Neutrophil (primary cell): ENCODE results near the gene LDB2.

Experiments
- H3K27ac ChIP-seq: fragments of 200-600 bp; sonication (generic); 2 replicates; pipeline ENCODE4 v1.5.1; 2016; ENCODE audit warnings: mild to moderate bottlenecking, moderate library complexity
- H3K27me3 ChIP-seq: fragments of 200-600 bp; sonication (generic); 2 replicates; pipeline ENCODE4 v1.6.0; 2016; ENCODE audit warnings: mild to moderate bottlenecking
- H3K36me3 ChIP-seq: fragments of 200-600 bp; sonication (generic); 2 replicates; pipeline ENCODE4 v1.5.1; 2017
- H3K4me1 ChIP-seq, 2 experiments: fragments of 200-600 bp in 1 of 2; sonication (generic) in 1 of 2; 1 replicate in 1 of 2; 2 replicates in 1 of 2; pipeline versions ENCODE4 v1.5.1 to v1.6.1; 2013 to 2016; ENCODE audit warnings: low read depth in 1 of 2, low read length in 1 of 2, mild to moderate bottlenecking in 1 of 2, moderate library complexity in 1 of 2; ENCODE audit not compliant: control insufficient read depth in 1 of 2, insufficient read depth in 1 of 2
- H3K4me3 ChIP-seq, 2 experiments: fragments of 200-600 bp in 1 of 2; sonication (generic) in 1 of 2; 1 replicate in 1 of 2; 2 replicates in 1 of 2; pipeline ENCODE4 v1.5.1; 2013 to 2016; ENCODE audit warnings: low read depth in 1 of 2, low read length in 1 of 2, mild to moderate bottlenecking in 1 of 2, moderate library complexity in 1 of 2
- H3K9me3 ChIP-seq: fragments of 200-600 bp; sonication (generic); 2 replicates; pipeline ENCODE4 v1.5.1; 2016
- CTCF ChIP-seq: fragments of 200-600 bp; sonication (generic); IDR thresholded peaks from 2 replicates; pipeline ENCODE4 v1.5.1; 2016; ENCODE audit warnings: antibody characterized with exemption

Gene LDB2

GRCh38 chr4:16505726-16506125 is 392.7 kb downstream of the LDB2 start:
- H3K27ac ChIP-seq, result no peak overlapping the region
- H3K4me1 ChIP-seq, result no peaks in the 10 kb centered on the region
- H3K36me3 ChIP-seq, result no peaks in the 10 kb centered on the region
- no peaks in the 10 kb centered on the region for H3K9me3 ChIP-seq
- H3K4me3 ChIP-seq, result no peak overlapping the region
- no peaks in the 10 kb centered on the region for H3K27me3 ChIP-seq
- no peak for TF ChIP-seq CTCF

GRCh38 chr4:16505267-16505666 is 393.2 kb downstream of the LDB2 start:
- no peaks in the 10 kb centered on the region for H3K36me3 ChIP-seq
- H3K27me3 ChIP-seq, result no peaks in the 10 kb centered on the region
- no peak overlapping the region for H3K27ac ChIP-seq
- no peak overlapping the region for H3K4me3 ChIP-seq
- no peaks in the 10 kb centered on the region for H3K9me3 ChIP-seq
- TF ChIP-seq CTCF, result no peak
- no peaks in the 10 kb centered on the region for H3K4me1 ChIP-seq

- Histone ChIP-seq H3K27ac (no peak overlapping the region), H3K4me1 (no peaks in the 10 kb centered on the region), H3K36me3 (no peaks in the 10 kb centered on the region), H3K9me3 (no peaks in the 10 kb centered on the region), H3K4me3 (no peak overlapping the region), H3K27me3 (no peaks in the 10 kb centered on the region)
- no peak for TF ChIP-seq CTCF
These were observed 394.9 kb downstream of the LDB2 start for GRCh38 chr4:16503421-16504100.

- Histone ChIP-seq H3K4me3 (no peak overlapping the region), H3K27me3 (peaks cover 4% of the 10 kb centered on the region), H3K36me3 (no peaks in the 10 kb centered on the region), H3K27ac (no peak overlapping the region), H3K9me3 (no peaks in the 10 kb centered on the region), H3K4me1 (no peaks in the 10 kb centered on the region)
- no peak for TF ChIP-seq CTCF
These were observed 399.5 kb downstream of the LDB2 start for GRCh38 chr4:16498978-16499377.

- H3K27ac ChIP-seq, result no peak overlapping the region
- TF ChIP-seq CTCF, result no peak
These were observed 401.9 kb downstream of the LDB2 start for GRCh38 chr4:16496501-16496900.

More at GRCh38 chr4:16496501-16496900, 401.9 kb downstream of the LDB2 start:
- Histone ChIP-seq H3K4me1 (no peaks in the 10 kb centered on the region), H3K4me3 (no peak overlapping the region), H3K27me3 (peaks cover 4% of the 10 kb centered on the region), H3K36me3 (no peaks in the 10 kb centered on the region), H3K9me3 (no peaks in the 10 kb centered on the region)
